ENCODE results near the gene GFI1B. TPM values are rescaled to one million over a fixed set of nuclear protein-coding genes. Genes with fewer than 3 reads are reported as not detected.
A peak's percentile ranks its signal among the peaks of the same experiment; 100 is the strongest.

The GFI1B gene
- total RNA-seq, 1 donor from 2014 or later: 0.52 TPM

GRCh38 chr9:132998831-132999635 lies 20.5 kb downstream of the GFI1B start:
- Histone ChIP-seq H3K4me3 (no peak overlapping the region), H3K9me3 (no peaks in the 10 kb centered on the region), H3K4me1 (peaks cover 9% of the 10 kb centered on the region), H3K36me3 (no peaks in the 10 kb centered on the region), H3K27me3 (peaks cover 39% of the 10 kb centered on the region), H3K27ac (no peak overlapping the region)
- ATAC-seq (no peak), DNase-seq (no peak)
- intact Hi-C loops (cut with DNase I): no loop called here
- TF ChIP-seq, protein P1, sequence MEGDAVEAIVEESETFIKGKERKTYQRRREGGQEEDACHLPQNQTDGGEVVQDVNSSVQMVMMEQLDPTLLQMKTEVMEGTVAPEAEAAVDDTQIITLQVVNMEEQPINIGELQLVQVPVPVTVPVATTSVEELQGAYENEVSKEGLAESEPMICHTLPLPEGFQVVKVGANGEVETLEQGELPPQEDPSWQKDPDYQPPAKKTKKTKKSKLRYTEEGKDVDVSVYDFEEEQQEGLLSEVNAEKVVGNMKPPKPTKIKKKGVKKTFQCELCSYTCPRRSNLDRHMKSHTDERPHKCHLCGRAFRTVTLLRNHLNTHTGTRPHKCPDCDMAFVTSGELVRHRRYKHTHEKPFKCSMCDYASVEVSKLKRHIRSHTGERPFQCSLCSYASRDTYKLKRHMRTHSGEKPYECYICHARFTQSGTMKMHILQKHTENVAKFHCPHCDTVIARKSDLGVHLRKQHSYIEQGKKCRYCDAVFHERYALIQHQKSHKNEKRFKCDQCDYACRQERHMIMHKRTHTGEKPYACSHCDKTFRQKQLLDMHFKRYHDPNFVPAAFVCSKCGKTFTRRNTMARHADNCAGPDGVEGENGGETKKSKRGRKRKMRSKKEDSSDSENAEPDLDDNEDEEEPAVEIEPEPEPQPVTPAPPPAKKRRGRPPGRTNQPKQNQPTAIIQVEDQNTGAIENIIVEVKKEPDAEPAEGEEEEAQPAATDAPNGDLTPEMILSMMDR (IDR thresholded peaks at IDR 0.05): no peak

- no peak for DNase-seq
- Histone ChIP-seq H3K4me1 (no peaks in the 10 kb centered on the region), H3K36me3 (no peaks in the 10 kb centered on the region), H3K9me3 (no peaks in the 10 kb centered on the region), H3K27me3 (peaks cover 21% of the 10 kb centered on the region), H3K27ac (no peak overlapping the region), H3K4me3 (no peak overlapping the region)
- intact Hi-C loops (cut with DNase I): no loop called here
- no peak for ATAC-seq
- TF ChIP-seq, protein P1 (IDR thresholded peaks at IDR 0.05): no peak
Observed at GRCh38 chr9:133002147-133003070, 23.9 kb downstream of the GFI1B start.

- ATAC-seq (no peak), DNase-seq (no peak)
- no peaks in the 10 kb centered on the region for H3K4me1 ChIP-seq
- intact Hi-C loops (cut with DNase I): no loop called here
- H3K36me3 ChIP-seq: no peaks in the 10 kb centered on the region
- TF ChIP-seq, protein P1 (IDR thresholded peaks at IDR 0.05): no peak
- H3K27ac ChIP-seq: no peak overlapping the region
- H3K4me3 ChIP-seq: no peak overlapping the region
- no peaks in the 10 kb centered on the region for H3K9me3 ChIP-seq
- H3K27me3 ChIP-seq: peaks cover 21% of the 10 kb centered on the region
Observed at GRCh38 chr9:133003071-133003461, 24.6 kb downstream of the GFI1B start.

DNA sequence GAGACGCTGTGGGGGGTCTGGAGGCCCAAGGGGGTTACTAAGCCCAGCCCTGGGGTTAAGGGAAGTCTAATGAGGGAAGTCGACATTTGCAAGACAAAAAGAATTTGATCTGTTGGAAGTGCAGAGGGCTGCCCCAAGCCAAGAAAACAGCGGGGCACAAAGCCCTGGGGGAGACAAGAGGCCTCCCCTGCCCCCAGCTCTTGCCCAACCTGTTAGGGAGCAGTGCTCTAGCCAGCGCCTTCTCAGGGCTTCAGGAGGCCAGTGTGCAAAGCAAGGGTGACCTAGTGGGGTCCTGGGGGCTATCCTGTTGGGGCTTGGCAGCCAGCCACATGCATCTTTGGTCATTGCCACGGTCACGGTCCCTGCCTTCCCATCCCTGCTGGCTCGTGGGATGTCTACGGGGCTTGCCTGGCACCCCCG lies 25.2 kb downstream of the GFI1B start:
- Histone ChIP-seq H3K4me1 (no peaks in the 10 kb centered on the region), H3K36me3 (no peaks in the 10 kb centered on the region), H3K9me3 (no peaks in the 10 kb centered on the region), H3K4me3 (no peak overlapping the region), H3K27ac (no peak overlapping the region), H3K27me3 (peaks cover 21% of the 10 kb centered on the region)
- intact Hi-C loops (cut with DNase I): no loop called here
- no peak for ATAC-seq
- TF ChIP-seq, protein P1 (IDR thresholded peaks at IDR 0.05): no peak
- no peak for DNase-seq

- Histone ChIP-seq H3K27ac (no peak overlapping the region), H3K27me3 (peaks cover 21% of the 10 kb centered on the region), H3K4me3 (no peak overlapping the region), H3K4me1 (no peaks in the 10 kb centered on the region), H3K9me3 (no peaks in the 10 kb centered on the region), H3K36me3 (no peaks in the 10 kb centered on the region)
- ATAC-seq: peak; percentile 65
- TF ChIP-seq, protein P1 (IDR thresholded peaks at IDR 0.05): no peak
- intact Hi-C loops (cut with DNase I): no loop called here
- DNase-seq: no peak
Observed at GRCh38 chr9:133004091-133004998, 25.9 kb downstream of the GFI1B start.
